DOHH2 (cell line): Measurements from ENCODE around the gene C5.

Experiments
- H3F3A ChIP-seq: fragments of 200-600 bp; sonication (generic), shearing (Covaris generic); 2 replicates; pipeline ENCODE4 v1.6.0; 2016; ENCODE audit warnings: antibody characterized with exemption, mild to moderate bottlenecking; ENCODE audit not compliant: control insufficient read depth, insufficient read depth
- H3K27ac ChIP-seq: fragments of 200-600 bp; sonication (generic); 2 replicates; pipeline ENCODE4 v1.5.1; 2014; ENCODE audit warnings: low read depth, mild to moderate bottlenecking, low read length, moderate library complexity
- H3K27me3 ChIP-seq: fragments of 200-600 bp; sonication (generic); 2 replicates; pipeline ENCODE4 v1.6.1; 2014; ENCODE audit warnings: mild to moderate bottlenecking, low read length, mixed read lengths; ENCODE audit not compliant: control insufficient read depth
- H3K36me3 ChIP-seq: fragments of 200-600 bp; sonication (generic); 2 replicates; pipeline ENCODE4 v1.6.1; 2014; ENCODE audit warnings: mild to moderate bottlenecking, low read length, moderate library complexity, mixed read lengths; ENCODE audit not compliant: control insufficient read depth
- H3K4me1 ChIP-seq: fragments of 200-600 bp; sonication (generic); 2 replicates; pipeline ENCODE4 v1.6.1; 2014; ENCODE audit warnings: mild to moderate bottlenecking, low read length, mixed read lengths; ENCODE audit not compliant: control insufficient read depth
- H3K4me2 ChIP-seq: fragments of 200-600 bp; sonication (generic); 2 replicates; pipeline ENCODE4 v1.6.0; 2014; ENCODE audit warnings: mild to moderate bottlenecking, low read length, moderate library complexity
- H3K4me3 ChIP-seq: fragments of 200-600 bp; sonication (generic); 2 replicates; pipeline ENCODE4 v1.5.1; 2014; ENCODE audit warnings: mild to moderate bottlenecking, low read length, mixed read lengths
- H3K79me2 ChIP-seq: fragments of 200-600 bp; sonication (generic); 2 replicates; pipeline ENCODE4 v1.6.1; 2014; ENCODE audit warnings: mild to moderate bottlenecking, low read length, mixed read lengths; ENCODE audit not compliant: control insufficient read depth
- H3K9me2 ChIP-seq: fragments of 200-600 bp; sonication (generic); replicated peaks from 2 replicates; pipeline ENCODE4 v1.6.1; 2014; ENCODE audit warnings: mild to moderate bottlenecking, low read length, mixed read lengths; ENCODE audit not compliant: control insufficient read depth
- H3K9me3 ChIP-seq: fragments of 200-600 bp; sonication (generic); 2 replicates; pipeline ENCODE4 v1.6.1; 2014; ENCODE audit warnings: antibody characterized with exemption, low read length, mixed read lengths; ENCODE audit not compliant: control insufficient read depth, insufficient read depth
- H4K20me1 ChIP-seq: fragments of 200-600 bp; sonication (generic); 2 replicates; pipeline ENCODE4 v1.6.0; 2014; ENCODE audit warnings: low read depth, mild to moderate bottlenecking, antibody characterized with exemption, low read length, moderate library complexity; ENCODE audit not compliant: control insufficient read depth, insufficient read depth
- EZH2phosphoT487 ChIP-seq: fragments of 200-600 bp; sonication (generic); IDR thresholded peaks from 2 replicates; pipeline ENCODE4 v1.6.1; 2017; ENCODE audit warnings: borderline replicate concordance, mild to moderate bottlenecking, antibody characterized with exemption, low read length, moderate library complexity, mixed read lengths
- TF ChIP-seq, protein P1 (sequence below): fragments of 200-600 bp; sonication (generic); IDR thresholded peaks from one replicate; pipeline ENCODE4 v1.5.1; 2014; ENCODE audit warnings: antibody characterized with exemption, mild to moderate bottlenecking, low read depth, low read length; ENCODE audit not compliant: poor library complexity, severe bottlenecking

C5 gene

DNA sequence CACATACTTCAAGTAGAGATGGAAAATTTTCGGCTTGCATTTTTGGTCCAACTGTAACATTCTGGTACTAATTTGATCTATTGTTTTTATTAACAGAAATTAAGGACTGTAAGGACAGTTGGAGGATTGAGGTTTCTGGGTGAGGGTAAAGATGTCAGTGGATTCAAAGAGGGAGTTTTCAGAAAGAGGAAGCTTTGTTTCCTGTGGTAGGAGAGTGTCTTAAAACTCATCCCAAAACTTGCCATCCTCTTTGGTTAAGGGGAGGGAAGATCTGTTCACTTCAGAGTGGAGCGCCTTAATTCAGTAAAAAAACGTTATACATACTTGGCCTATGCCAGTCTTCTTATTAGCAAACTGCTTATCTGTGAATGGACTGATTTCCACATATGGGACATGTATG lies 38.5 kb upstream of the C5 start:
- Histone ChIP-seq H3K27me3 (no peaks in the 10 kb centered on the region), H3K79me2 (peaks cover 71% of the 10 kb centered on the region), H3F3A (peaks cover 5% of the 10 kb centered on the region; the same call in 1 of the 2 replicates), H3K4me2 (no peak overlapping the region), H3K9me2 (no peaks in the 10 kb centered on the region), H4K20me1 (peaks cover 4% of the 10 kb centered on the region; the same call in 1 of the 2 replicates), H3K36me3 (peaks cover 91% of the 10 kb centered on the region), H3K4me3 (no peak overlapping the region), H3K4me1 (no peaks in the 10 kb centered on the region), H3K9me3 (no peaks in the 10 kb centered on the region), H3K27ac (no peak overlapping the region)
- TF ChIP-seq EZH2phosphoT487, result no peak
- TF ChIP-seq, protein P1, sequence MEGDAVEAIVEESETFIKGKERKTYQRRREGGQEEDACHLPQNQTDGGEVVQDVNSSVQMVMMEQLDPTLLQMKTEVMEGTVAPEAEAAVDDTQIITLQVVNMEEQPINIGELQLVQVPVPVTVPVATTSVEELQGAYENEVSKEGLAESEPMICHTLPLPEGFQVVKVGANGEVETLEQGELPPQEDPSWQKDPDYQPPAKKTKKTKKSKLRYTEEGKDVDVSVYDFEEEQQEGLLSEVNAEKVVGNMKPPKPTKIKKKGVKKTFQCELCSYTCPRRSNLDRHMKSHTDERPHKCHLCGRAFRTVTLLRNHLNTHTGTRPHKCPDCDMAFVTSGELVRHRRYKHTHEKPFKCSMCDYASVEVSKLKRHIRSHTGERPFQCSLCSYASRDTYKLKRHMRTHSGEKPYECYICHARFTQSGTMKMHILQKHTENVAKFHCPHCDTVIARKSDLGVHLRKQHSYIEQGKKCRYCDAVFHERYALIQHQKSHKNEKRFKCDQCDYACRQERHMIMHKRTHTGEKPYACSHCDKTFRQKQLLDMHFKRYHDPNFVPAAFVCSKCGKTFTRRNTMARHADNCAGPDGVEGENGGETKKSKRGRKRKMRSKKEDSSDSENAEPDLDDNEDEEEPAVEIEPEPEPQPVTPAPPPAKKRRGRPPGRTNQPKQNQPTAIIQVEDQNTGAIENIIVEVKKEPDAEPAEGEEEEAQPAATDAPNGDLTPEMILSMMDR, result no peak

DNA sequence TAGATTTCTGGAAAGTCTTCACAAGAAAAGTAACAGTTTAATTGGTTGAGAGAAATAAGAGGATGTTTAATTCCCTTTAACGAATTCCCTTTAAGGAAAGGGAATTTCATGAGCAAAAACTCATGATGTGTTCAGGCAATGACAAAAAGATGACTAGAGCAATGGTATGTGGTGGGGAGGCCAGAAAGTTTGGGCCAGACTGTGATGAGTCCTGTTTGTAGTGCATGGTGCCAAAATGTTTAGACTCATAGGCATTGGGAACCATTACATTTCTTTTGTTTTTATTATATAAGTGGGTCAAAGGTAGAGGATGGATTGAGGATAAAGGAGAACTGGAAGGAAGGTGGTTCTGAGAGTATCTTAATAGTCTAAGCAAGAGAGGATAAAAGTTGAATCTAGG lies 35.6 kb upstream of the C5 start:
- Histone ChIP-seq H3K27me3 (no peaks in the 10 kb centered on the region), H4K20me1 (peaks cover 4% of the 10 kb centered on the region; the same call in 1 of the 2 replicates), H3K27ac (no peak overlapping the region), H3K79me2 (peaks cover 88% of the 10 kb centered on the region), H3K9me2 (no peaks in the 10 kb centered on the region), H3K4me1 (peaks cover 13% of the 10 kb centered on the region), H3K36me3 (peaks cover 96% of the 10 kb centered on the region), H3K4me2 (no peak overlapping the region), H3F3A (peaks cover 5% of the 10 kb centered on the region; the same call in 1 of the 2 replicates), H3K9me3 (no peaks in the 10 kb centered on the region), H3K4me3 (no peak overlapping the region)
- TF ChIP-seq, protein P1, result no peak
- no peak for TF ChIP-seq EZH2phosphoT487

DNA sequence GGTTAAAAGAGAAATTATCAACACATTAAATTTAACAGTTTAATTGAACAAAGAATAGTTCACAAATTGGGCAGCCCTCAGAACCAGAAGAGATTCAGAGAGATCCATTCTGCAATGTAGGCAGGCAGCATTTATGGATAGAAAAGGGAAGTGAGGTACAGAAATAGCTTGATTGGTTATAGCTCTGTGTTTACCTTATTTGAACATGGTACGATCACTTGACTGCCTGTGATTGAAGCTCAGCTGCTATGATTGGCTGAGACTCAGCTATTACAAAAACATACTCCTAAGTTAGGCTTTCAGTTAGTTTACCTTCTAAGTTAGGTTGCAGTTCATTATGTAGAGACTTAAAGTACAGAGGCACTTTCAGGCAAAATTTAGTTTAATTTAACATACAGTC lies 32.0 kb upstream of the C5 start:
- no peaks in the 10 kb centered on the region; the same call in 1 of the 2 replicates for H3F3A ChIP-seq
- H3K4me1 ChIP-seq, result peaks cover 20% of the 10 kb centered on the region
- H4K20me1 ChIP-seq, result peaks cover 7% of the 10 kb centered on the region; the same call in 1 of the 2 replicates
- TF ChIP-seq EZH2phosphoT487, result no peak
- TF ChIP-seq, protein P1, result no peak
- H3K36me3 ChIP-seq, result peaks cover 95% of the 10 kb centered on the region
- H3K9me2 ChIP-seq, result no peaks in the 10 kb centered on the region
- H3K4me3 ChIP-seq, result no peak overlapping the region
- 0 out of 2 replicates have a peak overlapping the region, but pooled peaks have one; percentile 1 for H3K4me2 ChIP-seq
- H3K27me3 ChIP-seq, result no peaks in the 10 kb centered on the region
- H3K79me2 ChIP-seq, result peaks cover 99% of the 10 kb centered on the region
- H3K27ac ChIP-seq, result 0 out of 2 replicates have a peak overlapping the region, but pooled peaks have one; percentile 9
- no peaks in the 10 kb centered on the region for H3K9me3 ChIP-seq
